Activated B cell treated with CpG ODN at 0.5 μM for 24 hours (primary cell): ENCODE results near the gene DAAM1. TPM values are rescaled to one million over a fixed set of nuclear protein-coding genes. Genes with fewer than 3 reads are reported as not detected.

ENCODE experiments used
- ATAC-seq: fragments of 200-7000 bp; cut with Tn5 transposase; one replicate; pipeline ENCODE4 v1.10.0; 2021; ENCODE audit warnings: low read depth, mild to moderate bottlenecking, moderate library complexity
- CTCF ChIA-PET: fragments of 350-600 bp; sonication (Branson Sonifier 250); formaldehyde crosslinking; loops from one replicate; lab custom pipeline; 2021; ENCODE audit warnings: antibody characterized with exemption; lab: Charles Lee
- POLR2A ChIA-PET: fragments of 350-600 bp; sonication (Branson Sonifier 250); formaldehyde crosslinking; loops from one replicate; lab custom pipeline; 2021; ENCODE audit warnings: antibody characterized with exemption; lab: Charles Lee
- DNase-seq: peaks from one replicate; pipeline ENCODE4 v3.0.0; 2022
- H3K27ac Mint-ChIP-seq: one replicate; pipeline ENCODE4 v1.8.0; 2020; ENCODE audit warnings: mixed read lengths
- H3K27me3 Mint-ChIP-seq: one replicate; pipeline ENCODE4 v1.8.0; 2021; ENCODE audit warnings: mixed read lengths
- H3K36me3 Mint-ChIP-seq: one replicate; pipeline ENCODE4 v1.8.0; 2021; ENCODE audit warnings: low read depth, mixed read lengths
- H3K4me1 Mint-ChIP-seq: one replicate; pipeline ENCODE4 v1.8.0; 2021; ENCODE audit warnings: mixed read lengths
- H3K4me3 Mint-ChIP-seq: one replicate; pipeline ENCODE4 v1.8.0; 2020; ENCODE audit warnings: mild to moderate bottlenecking, mixed read lengths
- H3K9me3 Mint-ChIP-seq: one replicate; pipeline ENCODE4 v1.8.0; 2020; ENCODE audit warnings: mixed read lengths
- intact Hi-C: fragments of 100-400 bp; cut with micrococcal nuclease; formaldehyde crosslinking; loops from one replicate; pipeline ENCODE4 v1.15.1; 2024
- total RNA-seq: library from RNA; stranded (reverse); gene quantifications from 2 replicates; pipeline ENCODE4 v1.2.3, GENCODE V29; 2022
- TF ChIP-seq, protein P1 (sequence below): fragments of 200-600 bp; IDR thresholded peaks from one replicate; pipeline ENCODE4 v1.8.0; 2022; ENCODE audit warnings: antibody characterized with exemption, mild to moderate bottlenecking

The DAAM1 gene
- total RNA-seq, 1 donor from 2014 or later: 38.7 TPM

DNA sequence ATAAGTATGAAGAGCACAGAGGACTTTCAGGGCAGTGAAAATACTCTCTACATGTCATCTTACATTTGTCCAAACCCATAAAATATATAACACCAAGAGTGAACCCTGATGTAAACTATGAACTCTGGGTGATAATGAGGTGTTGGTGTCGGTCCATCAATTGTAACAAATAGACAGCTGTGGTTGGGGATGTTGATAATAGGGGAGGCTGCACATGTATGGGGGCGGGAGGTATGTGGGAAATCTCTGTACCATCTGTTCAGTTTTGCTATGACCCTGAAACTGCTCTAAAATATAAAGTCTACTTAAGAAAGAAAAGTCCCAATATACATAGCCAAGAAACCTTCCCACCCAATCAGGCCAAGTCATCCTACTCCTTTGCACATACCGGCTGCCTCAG is 188.2 kb downstream of the DAAM1 start:
- Mint-ChIP-seq H3K9me3 (no peaks in the 10 kb centered on the region), H3K36me3 (no peaks in the 10 kb centered on the region), H3K4me1 (no peaks in the 10 kb centered on the region), H3K27me3 (no peaks in the 10 kb centered on the region), H3K4me3 (no peak overlapping the region), H3K27ac (no peak overlapping the region)
- DNase-seq: no peak
- ChIA-PET POLR2A (no interaction called here), CTCF (no interaction called here)
- TF ChIP-seq, protein P1, sequence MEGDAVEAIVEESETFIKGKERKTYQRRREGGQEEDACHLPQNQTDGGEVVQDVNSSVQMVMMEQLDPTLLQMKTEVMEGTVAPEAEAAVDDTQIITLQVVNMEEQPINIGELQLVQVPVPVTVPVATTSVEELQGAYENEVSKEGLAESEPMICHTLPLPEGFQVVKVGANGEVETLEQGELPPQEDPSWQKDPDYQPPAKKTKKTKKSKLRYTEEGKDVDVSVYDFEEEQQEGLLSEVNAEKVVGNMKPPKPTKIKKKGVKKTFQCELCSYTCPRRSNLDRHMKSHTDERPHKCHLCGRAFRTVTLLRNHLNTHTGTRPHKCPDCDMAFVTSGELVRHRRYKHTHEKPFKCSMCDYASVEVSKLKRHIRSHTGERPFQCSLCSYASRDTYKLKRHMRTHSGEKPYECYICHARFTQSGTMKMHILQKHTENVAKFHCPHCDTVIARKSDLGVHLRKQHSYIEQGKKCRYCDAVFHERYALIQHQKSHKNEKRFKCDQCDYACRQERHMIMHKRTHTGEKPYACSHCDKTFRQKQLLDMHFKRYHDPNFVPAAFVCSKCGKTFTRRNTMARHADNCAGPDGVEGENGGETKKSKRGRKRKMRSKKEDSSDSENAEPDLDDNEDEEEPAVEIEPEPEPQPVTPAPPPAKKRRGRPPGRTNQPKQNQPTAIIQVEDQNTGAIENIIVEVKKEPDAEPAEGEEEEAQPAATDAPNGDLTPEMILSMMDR: no peak
- intact Hi-C loops: no loop called here
- ATAC-seq: no peak

DNA sequence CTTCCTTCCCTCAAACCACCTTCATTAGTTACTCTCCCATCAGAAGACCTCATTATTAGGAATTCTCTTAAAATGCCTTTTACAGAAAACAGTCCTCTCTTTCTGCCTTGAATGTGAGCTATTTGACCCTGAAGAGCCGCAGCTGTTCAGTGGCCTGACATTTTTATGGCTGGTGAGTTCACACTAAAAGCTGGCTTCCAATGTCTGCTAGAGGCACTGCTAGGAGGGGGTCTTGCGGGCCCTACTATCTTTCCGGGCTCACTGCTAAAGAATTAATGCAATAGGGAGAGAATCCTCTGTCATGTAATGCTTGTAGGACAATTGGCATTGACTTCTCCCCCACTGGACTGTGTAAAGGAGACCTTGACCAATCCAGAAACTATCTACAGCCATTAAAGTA is 189.0 kb downstream of the DAAM1 start:
- TF ChIP-seq, protein P1: no peak
- H3K27me3 Mint-ChIP-seq: peaks cover 3% of the 10 kb centered on the region

DNA sequence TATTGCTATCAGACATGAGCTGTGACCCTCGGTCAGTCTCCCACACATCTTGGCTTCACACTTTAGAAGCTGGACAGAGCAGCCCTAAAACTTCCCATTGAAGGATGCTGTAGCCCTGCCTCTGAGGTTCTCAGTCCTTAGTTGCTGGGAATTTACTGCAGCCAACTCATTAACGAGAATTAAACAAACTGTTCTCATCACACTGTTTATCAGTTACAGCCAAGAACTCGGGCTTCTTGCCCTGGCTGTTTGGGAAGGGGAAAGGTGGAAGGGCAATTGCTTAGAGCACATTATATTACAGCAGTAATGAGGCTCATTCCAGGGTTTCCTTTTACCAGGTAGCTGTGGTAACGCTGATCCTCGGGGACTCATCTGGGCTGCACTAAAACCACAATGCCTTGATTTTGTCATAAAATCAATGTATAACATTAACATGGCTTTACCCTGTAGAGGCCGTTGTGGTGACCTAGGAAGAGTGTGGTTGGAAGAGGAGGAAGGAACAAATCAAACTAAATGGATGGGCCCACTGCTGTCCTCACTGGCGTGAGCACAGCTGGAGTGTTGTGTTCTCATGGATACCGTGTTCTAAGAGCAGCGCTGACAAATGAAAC is 189.6 kb downstream of the DAAM1 start:
- H3K4me3 Mint-ChIP-seq: no peak overlapping the region
- DNase-seq (no peak), ATAC-seq (no peak)
- ChIA-PET POLR2A (no interaction called here), CTCF (no interaction called here)
- no peak overlapping the region for H3K27ac Mint-ChIP-seq
- intact Hi-C loops: no loop called here
- H3K9me3 Mint-ChIP-seq: peaks cover 4% of the 10 kb centered on the region
- TF ChIP-seq, protein P1: no peak
- H3K4me1 Mint-ChIP-seq: no peaks in the 10 kb centered on the region
- no peaks in the 10 kb centered on the region for H3K36me3 Mint-ChIP-seq
- peaks cover 4% of the 10 kb centered on the region for H3K27me3 Mint-ChIP-seq

More for the DNA sequence above, 189.0 kb downstream of the DAAM1 start:
- no peaks in the 10 kb centered on the region for H3K4me1 Mint-ChIP-seq
- no peak for ATAC-seq
- no peaks in the 10 kb centered on the region for H3K36me3 Mint-ChIP-seq
- DNase-seq: no peak
- intact Hi-C loops: no loop called here
- H3K9me3 Mint-ChIP-seq: no peaks in the 10 kb centered on the region
- CTCF ChIA-PET: no interaction called here
- no peak overlapping the region for H3K4me3 Mint-ChIP-seq
- POLR2A ChIA-PET: no interaction called here
- no peak overlapping the region for H3K27ac Mint-ChIP-seq

DNA sequence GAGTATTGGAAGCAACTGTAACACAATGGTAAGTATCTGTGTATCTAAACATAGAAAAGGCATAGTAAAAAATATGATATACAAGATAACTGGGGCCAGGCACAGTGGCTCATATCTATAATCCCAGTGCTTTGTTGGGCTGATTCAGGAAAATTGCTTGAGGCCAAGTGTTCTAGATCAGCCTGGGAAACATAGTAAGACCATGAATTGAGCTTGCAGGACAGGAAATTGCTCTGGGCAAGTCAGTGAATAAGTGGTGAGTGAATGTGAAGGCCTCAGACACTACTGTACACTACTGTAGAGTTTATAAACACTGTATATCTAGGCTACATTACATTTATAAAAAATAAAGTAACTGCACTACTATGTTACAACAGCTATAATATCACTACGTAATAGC is 201.5 kb downstream of the DAAM1 start:
- TF ChIP-seq, protein P1: no peak
- H3K27me3 Mint-ChIP-seq: no peaks in the 10 kb centered on the region
- ChIA-PET POLR2A (no interaction called here), CTCF (no interaction called here)
- H3K27ac Mint-ChIP-seq: no peak overlapping the region
- DNase-seq: no peak
- H3K4me1 Mint-ChIP-seq: no peaks in the 10 kb centered on the region
- peaks cover 15% of the 10 kb centered on the region for H3K9me3 Mint-ChIP-seq
- no peak overlapping the region for H3K4me3 Mint-ChIP-seq
- intact Hi-C loops: no loop called here
- H3K36me3 Mint-ChIP-seq: no peaks in the 10 kb centered on the region
- ATAC-seq: no peak

DNA sequence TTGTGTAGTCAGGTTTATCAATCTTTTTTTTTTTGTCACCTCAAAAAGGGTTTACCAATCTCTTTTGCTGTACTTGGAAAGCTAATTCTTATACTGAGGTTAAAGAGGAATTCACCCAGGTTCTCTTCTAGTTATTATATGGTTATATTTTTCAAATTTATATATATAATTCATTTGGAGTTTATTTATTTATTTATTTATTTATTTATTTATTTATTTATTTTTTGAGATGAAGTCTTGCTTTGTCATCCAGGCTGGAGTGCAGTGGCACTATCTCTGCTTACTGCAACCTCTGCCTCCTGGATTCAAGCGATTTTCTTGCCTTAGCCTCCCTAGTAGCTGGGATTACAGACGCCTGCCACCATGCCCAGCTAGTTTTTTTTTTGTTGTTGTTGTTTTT is 202.9 kb downstream of the DAAM1 start:
- TF ChIP-seq, protein P1: no peak
- H3K4me1 Mint-ChIP-seq: no peaks in the 10 kb centered on the region
- intact Hi-C loops: no loop called here
- peaks cover 8% of the 10 kb centered on the region for H3K9me3 Mint-ChIP-seq
- CTCF ChIA-PET: no interaction called here
- H3K27ac Mint-ChIP-seq: no peak overlapping the region
- DNase-seq: no peak
- no peak overlapping the region for H3K4me3 Mint-ChIP-seq
- no peaks in the 10 kb centered on the region for H3K36me3 Mint-ChIP-seq
- no peaks in the 10 kb centered on the region for H3K27me3 Mint-ChIP-seq
- no peak for ATAC-seq
- POLR2A ChIA-PET: no interaction called here
